ENCODE measurements around the gene EFHC1. TPM values are rescaled to one million over a fixed set of nuclear protein-coding genes. Genes with fewer than 3 reads are reported as not detected.

Gene EFHC1
- total RNA-seq, 1 donor from 2014 or later, result 14.1 TPM

GRCh38 chr6:52522151-52522626, 102.0 kb downstream of the EFHC1 start:
- Histone ChIP-seq H3K36me3 (ENCODE audit: control insufficient read depth in 3 of 3, insufficient read depth in 3 of 3, low read length in 3 of 3) (peaks cover 0 to 1% (median 0%) of the 10 kb centered on the region in 3 donors), H3K9ac (ENCODE audit: low read depth in 1 of 3, low read length in 3 of 3) (peak overlapping the region in 1 of 3 donors; percentile 51), H3K27ac (ENCODE audit: low read depth, low read length) (peak overlapping the region; percentile 67), H3K27me3 (ENCODE audit: control insufficient read depth in 3 of 3, insufficient read depth in 3 of 3, low read length in 3 of 3) (no peaks in the 10 kb centered on the region), H3K4me3 (ENCODE audit: low read length in 3 of 3) (no peak overlapping the region), H3K9me3 (ENCODE audit: control insufficient read depth in 3 of 3, low read length in 3 of 3) (no peaks in the 10 kb centered on the region), H3K4me1 (ENCODE audit: control insufficient read depth in 3 of 3, insufficient read depth in 3 of 3, low read length in 3 of 3) (peaks cover 22 to 25% (median 22%) of the 10 kb centered on the region in 3 donors)

DNA sequence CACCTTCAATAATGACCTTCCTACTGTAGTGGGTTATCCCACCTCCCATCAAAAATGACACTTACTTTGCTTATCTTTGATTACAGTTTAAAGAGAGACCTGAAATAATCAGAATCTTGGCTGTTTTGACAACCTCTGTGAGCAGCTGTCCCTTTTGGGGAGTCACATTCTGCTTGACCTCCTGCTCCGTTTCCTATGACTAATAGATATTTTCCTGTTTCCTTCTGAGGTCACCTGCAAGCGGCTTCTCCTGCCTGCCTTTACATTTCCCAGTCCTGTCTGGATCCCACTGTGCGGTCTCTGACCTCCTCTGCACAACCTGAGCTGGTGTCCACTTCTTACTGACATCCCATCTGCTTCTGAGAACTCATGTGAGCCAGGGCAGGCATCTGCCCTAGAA, 102.5 kb downstream of the EFHC1 start:
- Histone ChIP-seq H3K36me3 (ENCODE audit: control insufficient read depth in 3 of 3, insufficient read depth in 3 of 3, low read length in 3 of 3) (peaks cover 0 to 1% (median 0%) of the 10 kb centered on the region in 3 donors), H3K9ac (ENCODE audit: low read depth in 1 of 3, low read length in 3 of 3) (no peak overlapping the region), H3K27ac (ENCODE audit: low read depth, low read length) (peak overlapping the region; percentile 67), H3K4me3 (ENCODE audit: low read length in 3 of 3) (no peak overlapping the region), H3K4me1 (ENCODE audit: control insufficient read depth in 3 of 3, insufficient read depth in 3 of 3, low read length in 3 of 3) (peaks cover 18 to 22% (median 18%) of the 10 kb centered on the region in 3 donors), H3K27me3 (ENCODE audit: control insufficient read depth in 3 of 3, insufficient read depth in 3 of 3, low read length in 3 of 3) (no peaks in the 10 kb centered on the region), H3K9me3 (ENCODE audit: control insufficient read depth in 3 of 3, low read length in 3 of 3) (no peaks in the 10 kb centered on the region)

- Histone ChIP-seq H3K36me3 (ENCODE audit: control insufficient read depth in 3 of 3, insufficient read depth in 3 of 3, low read length in 3 of 3) (peaks cover 0 to 1% (median 0%) of the 10 kb centered on the region in 3 donors), H3K4me3 (ENCODE audit: low read length in 3 of 3) (no peak overlapping the region), H3K27ac (ENCODE audit: low read depth, low read length) (no peak overlapping the region), H3K4me1 (ENCODE audit: control insufficient read depth in 3 of 3, insufficient read depth in 3 of 3, low read length in 3 of 3) (peaks cover 9 to 13% (median 9%) of the 10 kb centered on the region in 3 donors), H3K27me3 (ENCODE audit: control insufficient read depth in 3 of 3, insufficient read depth in 3 of 3, low read length in 3 of 3) (no peaks in the 10 kb centered on the region), H3K9me3 (ENCODE audit: control insufficient read depth in 3 of 3, low read length in 3 of 3) (no peaks in the 10 kb centered on the region), H3K9ac (ENCODE audit: low read depth in 1 of 3, low read length in 3 of 3) (no peak overlapping the region)
Observed at GRCh38 chr6:52523378-52524142, 103.4 kb downstream of the EFHC1 start.

DNA sequence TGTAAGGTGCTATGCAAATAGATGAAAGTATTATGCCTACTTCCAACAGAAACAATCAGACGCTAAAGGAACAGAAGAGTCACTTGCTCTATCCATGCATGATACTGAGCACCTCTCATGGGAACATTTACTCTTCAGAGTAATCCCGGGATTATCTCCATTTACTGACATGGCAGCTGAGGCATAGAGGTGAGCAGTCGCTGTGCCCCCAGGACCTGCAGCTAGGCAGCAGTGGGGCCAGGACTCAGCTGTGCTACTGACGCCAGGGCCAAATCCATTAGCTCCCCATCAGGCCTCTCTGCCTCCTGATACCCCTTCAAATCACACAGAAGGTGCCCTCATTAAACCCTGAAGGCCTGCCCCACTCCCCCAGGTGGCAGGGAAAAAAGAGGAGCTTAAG, 104.8 kb downstream of the EFHC1 start:
- H3K27ac ChIP-seq (ENCODE audit: low read depth, low read length), result no peak overlapping the region
- no peaks in the 10 kb centered on the region for H3K27me3 ChIP-seq (ENCODE audit: control insufficient read depth in 3 of 3, insufficient read depth in 3 of 3, low read length in 3 of 3)
- no peaks in the 10 kb centered on the region for H3K9me3 ChIP-seq (ENCODE audit: control insufficient read depth in 3 of 3, low read length in 3 of 3)
- peaks cover 8 to 9% (median 9%) of the 10 kb centered on the region in 3 donors for H3K4me1 ChIP-seq (ENCODE audit: control insufficient read depth in 3 of 3, insufficient read depth in 3 of 3, low read length in 3 of 3)
- peaks cover 0 to 1% (median 0%) of the 10 kb centered on the region in 3 donors for H3K36me3 ChIP-seq (ENCODE audit: control insufficient read depth in 3 of 3, insufficient read depth in 3 of 3, low read length in 3 of 3)
- H3K4me3 ChIP-seq (ENCODE audit: low read length in 3 of 3), result no peak overlapping the region
- H3K9ac ChIP-seq (ENCODE audit: low read depth in 1 of 3, low read length in 3 of 3), result no peak overlapping the region

- peaks cover 8 to 9% (median 9%) of the 10 kb centered on the region in 3 donors for H3K4me1 ChIP-seq (ENCODE audit: control insufficient read depth in 3 of 3, insufficient read depth in 3 of 3, low read length in 3 of 3)
- no peaks in the 10 kb centered on the region for H3K9me3 ChIP-seq (ENCODE audit: control insufficient read depth in 3 of 3, low read length in 3 of 3)
- no peak overlapping the region for H3K4me3 ChIP-seq (ENCODE audit: low read length in 3 of 3)
- H3K27ac ChIP-seq (ENCODE audit: low read depth, low read length), result no peak overlapping the region
- H3K36me3 ChIP-seq (ENCODE audit: control insufficient read depth in 3 of 3, insufficient read depth in 3 of 3, low read length in 3 of 3), result peaks cover 0 to 1% (median 0%) of the 10 kb centered on the region in 3 donors
- H3K27me3 ChIP-seq (ENCODE audit: control insufficient read depth in 3 of 3, insufficient read depth in 3 of 3, low read length in 3 of 3), result no peaks in the 10 kb centered on the region
- no peak overlapping the region for H3K9ac ChIP-seq (ENCODE audit: low read depth in 1 of 3, low read length in 3 of 3)
Observed at GRCh38 chr6:52526634-52527033, 106.5 kb downstream of the EFHC1 start.

- Histone ChIP-seq H3K27me3 (ENCODE audit: control insufficient read depth in 3 of 3, insufficient read depth in 3 of 3, low read length in 3 of 3) (no peaks in the 10 kb centered on the region), H3K4me3 (ENCODE audit: low read length in 3 of 3) (no peak overlapping the region), H3K36me3 (ENCODE audit: control insufficient read depth in 3 of 3, insufficient read depth in 3 of 3, low read length in 3 of 3) (peaks cover 0 to 1% (median 0%) of the 10 kb centered on the region in 3 donors), H3K9me3 (ENCODE audit: control insufficient read depth in 3 of 3, low read length in 3 of 3) (no peaks in the 10 kb centered on the region), H3K27ac (ENCODE audit: low read depth, low read length) (no peak overlapping the region), H3K4me1 (ENCODE audit: control insufficient read depth in 3 of 3, insufficient read depth in 3 of 3, low read length in 3 of 3) (peaks cover 3 to 4% (median 4%) of the 10 kb centered on the region in 3 donors), H3K9ac (ENCODE audit: low read depth in 1 of 3, low read length in 3 of 3) (no peak overlapping the region)
Observed at GRCh38 chr6:52527436-52527835, 107.3 kb downstream of the EFHC1 start.

DNA sequence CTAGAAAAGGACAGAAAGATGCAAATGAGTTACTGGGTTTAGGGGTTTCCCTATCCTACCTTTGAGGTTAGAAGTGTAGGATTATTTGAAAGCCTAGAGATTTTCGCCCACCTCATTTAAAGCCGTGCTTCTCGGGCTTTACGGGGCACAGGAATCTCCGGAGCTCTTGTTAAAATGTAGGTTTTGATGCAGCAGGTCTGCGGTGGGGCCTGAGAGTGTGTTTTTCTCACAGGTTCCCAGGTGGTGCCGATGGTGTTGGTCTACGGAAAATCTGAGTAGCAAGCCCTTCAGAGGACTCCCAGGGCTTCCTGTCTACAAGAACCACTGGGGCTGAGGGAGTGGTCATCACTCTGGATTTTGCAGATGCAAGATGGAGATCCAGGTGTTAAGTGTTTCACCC, 109.2 kb downstream of the EFHC1 start:
- H3K4me3 ChIP-seq (ENCODE audit: low read length in 3 of 3), result no peak overlapping the region
- H3K27ac ChIP-seq (ENCODE audit: low read depth, low read length), result no peak overlapping the region
- H3K27me3 ChIP-seq (ENCODE audit: control insufficient read depth in 3 of 3, insufficient read depth in 3 of 3, low read length in 3 of 3), result no peaks in the 10 kb centered on the region
- peaks cover 0 to 3% (median 2%) of the 10 kb centered on the region in 3 donors for H3K36me3 ChIP-seq (ENCODE audit: control insufficient read depth in 3 of 3, insufficient read depth in 3 of 3, low read length in 3 of 3)
- no peaks in the 10 kb centered on the region for H3K4me1 ChIP-seq (ENCODE audit: control insufficient read depth in 3 of 3, insufficient read depth in 3 of 3, low read length in 3 of 3)
- H3K9ac ChIP-seq (ENCODE audit: low read depth in 1 of 3, low read length in 3 of 3), result no peak overlapping the region
- no peaks in the 10 kb centered on the region for H3K9me3 ChIP-seq (ENCODE audit: control insufficient read depth in 3 of 3, low read length in 3 of 3)

DNA sequence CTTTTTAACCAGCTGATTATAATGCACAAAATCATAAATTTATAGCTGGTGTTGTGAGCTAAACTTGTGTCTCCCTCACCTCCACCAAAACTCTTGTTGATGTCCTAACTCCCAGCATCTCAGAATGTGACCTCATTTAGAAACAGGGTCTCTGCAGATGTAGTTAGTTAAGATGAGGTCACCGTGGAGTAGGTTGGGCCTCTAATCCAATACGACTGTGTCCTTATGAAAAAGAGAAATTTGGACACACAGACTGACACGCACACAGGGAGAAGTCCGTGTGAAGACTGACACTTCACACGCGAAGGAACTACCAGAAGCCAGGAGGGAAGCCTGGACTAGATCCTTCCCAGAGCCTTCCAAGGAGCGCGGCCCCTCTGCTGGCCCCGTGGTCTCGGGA, 110.2 kb downstream of the EFHC1 start:
- H3K36me3 ChIP-seq (ENCODE audit: control insufficient read depth in 3 of 3, insufficient read depth in 3 of 3, low read length in 3 of 3), result peaks cover 0 to 11% (median 2%) of the 10 kb centered on the region in 3 donors
- no peak overlapping the region for H3K9ac ChIP-seq (ENCODE audit: low read depth in 1 of 3, low read length in 3 of 3)

GRCh38 chr6:52531396-52531795, 111.3 kb downstream of the EFHC1 start:
- Histone ChIP-seq H3K27me3 (ENCODE audit: control insufficient read depth in 3 of 3, insufficient read depth in 3 of 3, low read length in 3 of 3) (no peaks in the 10 kb centered on the region), H3K4me1 (ENCODE audit: control insufficient read depth in 3 of 3, insufficient read depth in 3 of 3, low read length in 3 of 3) (peaks cover 0 to 3% (median 0%) of the 10 kb centered on the region in 3 donors), H3K27ac (ENCODE audit: low read depth, low read length) (no peak overlapping the region), H3K9ac (ENCODE audit: low read depth in 1 of 3, low read length in 3 of 3) (no peak overlapping the region), H3K36me3 (ENCODE audit: control insufficient read depth in 3 of 3, insufficient read depth in 3 of 3, low read length in 3 of 3) (peaks cover 0 to 11% (median 2%) of the 10 kb centered on the region in 3 donors), H3K4me3 (ENCODE audit: low read length in 3 of 3) (no peak overlapping the region), H3K9me3 (ENCODE audit: control insufficient read depth in 3 of 3, low read length in 3 of 3) (no peaks in the 10 kb centered on the region)

More for the DNA sequence above, 110.2 kb downstream of the EFHC1 start:
- Histone ChIP-seq H3K27ac (ENCODE audit: low read depth, low read length) (no peak overlapping the region), H3K27me3 (ENCODE audit: control insufficient read depth in 3 of 3, insufficient read depth in 3 of 3, low read length in 3 of 3) (no peaks in the 10 kb centered on the region), H3K9me3 (ENCODE audit: control insufficient read depth in 3 of 3, low read length in 3 of 3) (no peaks in the 10 kb centered on the region), H3K4me3 (ENCODE audit: low read length in 3 of 3) (no peak overlapping the region), H3K4me1 (ENCODE audit: control insufficient read depth in 3 of 3, insufficient read depth in 3 of 3, low read length in 3 of 3) (no peaks in the 10 kb centered on the region)

DNA sequence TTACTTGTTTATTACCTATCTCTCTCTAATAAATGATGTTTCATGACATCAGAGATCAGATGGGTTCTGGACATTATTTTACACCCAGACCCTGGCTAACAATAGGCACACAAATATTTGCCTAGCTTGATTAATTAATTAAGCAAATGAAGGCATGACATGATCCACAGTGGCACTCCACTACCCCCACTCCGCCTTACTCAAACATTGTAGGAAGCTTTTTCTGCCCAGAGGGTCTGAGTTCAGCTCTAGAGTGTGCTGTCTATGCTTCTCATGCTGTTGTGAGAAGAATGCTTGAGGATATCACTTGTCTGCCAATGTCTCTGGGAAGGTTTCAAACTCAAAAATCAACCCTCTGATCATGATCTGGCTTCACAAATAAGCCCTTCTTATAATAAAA, 111.7 kb downstream of the EFHC1 start:
- H3K27me3 ChIP-seq (ENCODE audit: control insufficient read depth in 3 of 3, insufficient read depth in 3 of 3, low read length in 3 of 3), result no peaks in the 10 kb centered on the region
- H3K27ac ChIP-seq (ENCODE audit: low read depth, low read length), result no peak overlapping the region
- H3K36me3 ChIP-seq (ENCODE audit: control insufficient read depth in 3 of 3, insufficient read depth in 3 of 3, low read length in 3 of 3), result peaks cover 0 to 11% (median 2%) of the 10 kb centered on the region in 3 donors
- H3K9ac ChIP-seq (ENCODE audit: low read depth in 1 of 3, low read length in 3 of 3), result no peak overlapping the region
- no peak overlapping the region for H3K4me3 ChIP-seq (ENCODE audit: low read length in 3 of 3)
- H3K4me1 ChIP-seq (ENCODE audit: control insufficient read depth in 3 of 3, insufficient read depth in 3 of 3, low read length in 3 of 3), result peaks cover 0 to 3% (median 0%) of the 10 kb centered on the region in 3 donors
- H3K9me3 ChIP-seq (ENCODE audit: control insufficient read depth in 3 of 3, low read length in 3 of 3), result no peaks in the 10 kb centered on the region
